ENCODE results near the gene EIF4B.

DNA sequence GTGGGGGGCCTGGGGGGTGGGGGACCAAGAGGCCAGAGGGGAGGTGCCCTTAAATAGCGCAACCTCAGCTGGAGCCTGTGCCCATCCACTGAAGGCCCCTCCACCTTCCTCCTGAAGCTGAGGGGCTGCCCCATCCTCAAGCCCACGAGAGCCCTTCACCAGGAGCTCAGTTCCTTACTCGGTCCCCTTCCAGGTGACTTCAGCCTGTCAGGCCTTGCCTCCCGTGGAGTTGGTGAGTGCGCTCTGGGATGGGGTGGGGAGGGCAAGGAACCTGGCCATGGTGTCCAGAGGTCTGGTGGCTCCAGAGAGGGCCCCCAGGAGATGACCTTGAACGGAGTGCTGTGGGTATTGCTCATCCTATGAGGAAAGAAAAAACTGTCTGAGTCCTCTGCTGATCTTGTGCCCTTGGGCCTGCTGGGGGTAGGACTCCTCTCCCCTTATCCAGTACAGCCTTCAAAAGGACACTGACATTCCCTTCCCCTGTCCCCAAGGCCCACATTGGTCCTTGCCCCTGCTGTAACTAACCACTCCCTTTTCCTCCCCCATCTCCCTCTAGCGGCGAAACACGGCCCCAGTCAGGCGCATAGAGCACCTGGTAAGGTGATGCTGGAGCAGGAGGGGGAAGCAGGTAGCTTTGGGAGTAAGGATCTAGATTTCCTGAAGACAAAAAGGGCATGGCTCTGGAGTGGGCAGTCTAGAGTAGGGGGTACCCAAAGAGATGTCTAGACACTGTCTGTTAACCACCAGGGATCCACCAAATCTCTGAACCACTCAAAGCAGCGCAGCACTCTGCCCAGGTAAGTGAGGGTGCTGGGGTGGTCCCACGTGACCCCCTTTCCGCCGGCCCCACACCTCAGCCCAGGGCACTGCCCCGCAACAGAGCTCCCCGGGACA is 47.2 kb downstream of the EIF4B start:
- peak; percentile 45 to 71 (median 66) for TF ChIP-seq CTCF (IDR thresholded peaks at IDR 0.05)
- TF ChIP-seq EP300 (IDR thresholded peaks at IDR 0.05), result no peak
- TF ChIP-seq POLR2A (IDR thresholded peaks at IDR 0.05; ENCODE audit: low read depth), result no peak

Data from esophagus muscularis mucosa (tissue), 4 donors.